ENCODE results near the gene TOMM7.

The TOMM7 gene

DNA sequence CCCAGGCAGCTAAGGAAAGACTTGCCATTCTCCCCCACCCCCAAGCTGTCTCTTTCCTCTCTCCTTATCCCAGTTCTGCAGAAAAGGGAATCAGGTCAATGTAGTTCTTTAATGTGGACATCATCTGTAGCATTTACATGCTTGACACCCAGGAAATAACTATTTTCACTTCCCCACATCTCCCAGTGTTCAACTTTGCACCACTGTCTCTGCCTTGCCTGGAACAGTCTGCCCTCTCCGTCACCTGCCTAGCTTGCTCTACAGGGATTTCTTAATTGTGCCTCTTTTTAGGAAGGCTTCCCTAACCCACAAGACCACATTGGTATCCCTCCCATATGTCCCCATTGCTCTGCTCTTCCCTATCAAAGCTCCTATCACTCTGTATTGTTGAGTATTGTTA is 45.9 kb upstream of the TOMM7 start:
- no peak for TF ChIP-seq POLR2AphosphoS5 (IDR thresholded peaks at IDR 0.05; ENCODE audit: low read depth)
- no peak for TF ChIP-seq GABPA (IDR thresholded peaks at IDR 0.05; ENCODE audit: low read depth)
- TF ChIP-seq SPI1 (IDR thresholded peaks at IDR 0.05; ENCODE audit: borderline replicate concordance, low read depth) = no peak
- TF ChIP-seq, protein P1, sequence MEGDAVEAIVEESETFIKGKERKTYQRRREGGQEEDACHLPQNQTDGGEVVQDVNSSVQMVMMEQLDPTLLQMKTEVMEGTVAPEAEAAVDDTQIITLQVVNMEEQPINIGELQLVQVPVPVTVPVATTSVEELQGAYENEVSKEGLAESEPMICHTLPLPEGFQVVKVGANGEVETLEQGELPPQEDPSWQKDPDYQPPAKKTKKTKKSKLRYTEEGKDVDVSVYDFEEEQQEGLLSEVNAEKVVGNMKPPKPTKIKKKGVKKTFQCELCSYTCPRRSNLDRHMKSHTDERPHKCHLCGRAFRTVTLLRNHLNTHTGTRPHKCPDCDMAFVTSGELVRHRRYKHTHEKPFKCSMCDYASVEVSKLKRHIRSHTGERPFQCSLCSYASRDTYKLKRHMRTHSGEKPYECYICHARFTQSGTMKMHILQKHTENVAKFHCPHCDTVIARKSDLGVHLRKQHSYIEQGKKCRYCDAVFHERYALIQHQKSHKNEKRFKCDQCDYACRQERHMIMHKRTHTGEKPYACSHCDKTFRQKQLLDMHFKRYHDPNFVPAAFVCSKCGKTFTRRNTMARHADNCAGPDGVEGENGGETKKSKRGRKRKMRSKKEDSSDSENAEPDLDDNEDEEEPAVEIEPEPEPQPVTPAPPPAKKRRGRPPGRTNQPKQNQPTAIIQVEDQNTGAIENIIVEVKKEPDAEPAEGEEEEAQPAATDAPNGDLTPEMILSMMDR (IDR thresholded peaks at IDR 0.05; ENCODE audit: insufficient read depth, low read length) = no peak
- no peak for TF ChIP-seq REST (IDR thresholded peaks at IDR 0.05; ENCODE audit: insufficient replicate concordance, low read depth)
- no peak for DNase-seq (ENCODE audit: low read depth in 1 of 2, low spot score in 1 of 2)
- Histone ChIP-seq H3K27ac (replicated peaks) (no peak overlapping the region), H3K4me3 (replicated peaks; ENCODE audit: insufficient read depth, low read length) (no peak overlapping the region), H3K27me3 (ENCODE audit: insufficient read depth, poor library complexity, severe bottlenecking) (no peaks in the 10 kb centered on the region)

DNA sequence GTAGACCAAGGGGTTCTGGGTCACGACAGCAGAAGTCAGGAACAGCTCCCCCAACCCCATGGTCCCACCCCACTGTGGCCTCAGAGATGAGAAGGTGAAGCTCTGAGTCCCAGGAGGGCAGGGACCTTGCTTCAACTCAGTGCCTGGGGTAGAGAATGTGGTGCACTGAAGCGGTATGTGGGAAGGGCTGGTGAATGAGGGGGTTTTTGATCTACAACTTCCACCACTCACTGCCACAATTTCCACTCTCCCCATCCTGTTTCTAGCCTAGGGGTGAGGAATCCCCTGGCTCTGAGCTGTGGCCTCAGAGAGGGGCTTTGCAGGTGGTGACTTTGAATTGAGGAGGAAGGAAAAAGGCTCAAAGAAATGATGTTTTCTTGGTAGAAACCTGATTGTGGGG is 44.9 kb upstream of the TOMM7 start:
- DNase-seq (ENCODE audit: low read depth in 1 of 2, low spot score in 1 of 2) = no peak
- TF ChIP-seq, protein P1 (IDR thresholded peaks at IDR 0.05; ENCODE audit: insufficient read depth, low read length) = no peak
- TF ChIP-seq REST (IDR thresholded peaks at IDR 0.05; ENCODE audit: insufficient replicate concordance, low read depth) (no peak), POLR2AphosphoS5 (IDR thresholded peaks at IDR 0.05; ENCODE audit: low read depth) (no peak)
- H3K27ac ChIP-seq (replicated peaks) = no peak overlapping the region

GRCh38 chr7:22867003-22867402 is 44.4 kb upstream of the TOMM7 start:
- no peak for TF ChIP-seq POLR2AphosphoS5 (IDR thresholded peaks at IDR 0.05; ENCODE audit: low read depth)
- no peak for TF ChIP-seq GABPA (IDR thresholded peaks at IDR 0.05; ENCODE audit: low read depth)
- TF ChIP-seq SPI1 (IDR thresholded peaks at IDR 0.05; ENCODE audit: borderline replicate concordance, low read depth) = no peak
- TF ChIP-seq, protein P1 (IDR thresholded peaks at IDR 0.05; ENCODE audit: insufficient read depth, low read length) = no peak
- TF ChIP-seq REST (IDR thresholded peaks at IDR 0.05; ENCODE audit: insufficient replicate concordance, low read depth) = no peak
- Histone ChIP-seq H3K27me3 (ENCODE audit: insufficient read depth, poor library complexity, severe bottlenecking) (no peaks in the 10 kb centered on the region), H3K27ac (replicated peaks) (no peak overlapping the region), H3K4me3 (replicated peaks; ENCODE audit: insufficient read depth, low read length) (no peak overlapping the region)
- no peak for DNase-seq (ENCODE audit: low read depth in 1 of 2, low spot score in 1 of 2)

More for the DNA sequence above, 44.9 kb upstream of the TOMM7 start:
- no peaks in the 10 kb centered on the region for H3K27me3 ChIP-seq (ENCODE audit: insufficient read depth, poor library complexity, severe bottlenecking)
- H3K4me3 ChIP-seq (replicated peaks; ENCODE audit: insufficient read depth, low read length) = no peak overlapping the region
